ENCODE measurements around the gene TEK. TPM values are rescaled to one million over a fixed set of nuclear protein-coding genes. Genes with fewer than 3 reads are reported as not detected.

The TEK gene
- total RNA-seq, 1 experiment from 2014 or later: 0.07 TPM

- ChIA-PET CTCF (no interaction called here), POLR2A (ENCODE audit: unreplicated experiment) (no interaction called here)
- peaks cover 27% of the 10 kb centered on the region for H3K4me1 ChIP-seq (ENCODE audit: insufficient read depth, low read length)
- BruUV-seq (replicated peaks): no TSS peak
- no peaks in the 10 kb centered on the region for H3K36me3 ChIP-seq (ENCODE audit: low read depth, low read length)
- H3K4me2 ChIP-seq (ENCODE audit: low read length): peak overlapping the region; percentile 74
- no peaks in the 10 kb centered on the region for H3K27me3 ChIP-seq (ENCODE audit: low read length)
- peak overlapping the region; percentile 94 for H3K27ac ChIP-seq (ENCODE audit: low read length)
- H3K9ac ChIP-seq (ENCODE audit: low read length): no peak overlapping the region
- ATAC-seq (peak; percentile 97), DNase-seq (peak; percentile 89)
- peak overlapping the region; percentile 33; the same call in 1 of the 2 replicates for H2AFZ ChIP-seq (ENCODE audit: low read length)
- no peaks in the 10 kb centered on the region for H4K20me1 ChIP-seq (ENCODE audit: low read length)
- no peaks in the 10 kb centered on the region for H3K79me2 ChIP-seq (ENCODE audit: low read length)
- TF ChIP-seq CTCF (conservative IDR thresholded peaks at IDR 0.05; ENCODE audit: low read depth, low read length) (no peak), EZH2phosphoT487 (IDR thresholded peaks at IDR 0.05; ENCODE audit: borderline replicate concordance, low read length) (no peak), EZH2 (IDR thresholded peaks at IDR 0.05; ENCODE audit: low read length, unreplicated experiment) (no peak)
- H3K9me3 ChIP-seq (ENCODE audit: low read length): no peaks in the 10 kb centered on the region
- intact Hi-C loops (cut with micrococcal nuclease): no loop called here
- no peaks in the 10 kb centered on the region for H3K9me2 ChIP-seq (replicated peaks; ENCODE audit: low read length)
- no peaks in the 10 kb centered on the region for H3F3A ChIP-seq (ENCODE audit: low read length, unreplicated experiment)
- H3K4me3 ChIP-seq (ENCODE audit: low read length): no peak overlapping the region
Measured at GRCh38 chr9:27117489-27118135, 8.6 kb downstream of the TEK start.

- Histone ChIP-seq H3K79me2 (ENCODE audit: low read length) (no peaks in the 10 kb centered on the region), H3K4me2 (ENCODE audit: low read length) (peak overlapping the region; percentile 74), H3K9me2 (replicated peaks; ENCODE audit: low read length) (no peaks in the 10 kb centered on the region), H3F3A (ENCODE audit: low read length, unreplicated experiment) (no peaks in the 10 kb centered on the region), H3K4me1 (ENCODE audit: insufficient read depth, low read length) (peaks cover 38% of the 10 kb centered on the region), H3K9ac (ENCODE audit: low read length) (peak overlapping the region; percentile 50; the same call in 1 of the 2 replicates), H4K20me1 (ENCODE audit: low read length) (no peaks in the 10 kb centered on the region), H3K4me3 (ENCODE audit: low read length) (peak overlapping the region; percentile 41; the same call in 1 of the 2 replicates), H3K36me3 (ENCODE audit: low read depth, low read length) (no peaks in the 10 kb centered on the region), H3K27ac (ENCODE audit: low read length) (peak overlapping the region; percentile 94), H3K27me3 (ENCODE audit: low read length) (no peaks in the 10 kb centered on the region), H3K9me3 (ENCODE audit: low read length) (no peaks in the 10 kb centered on the region), H2AFZ (ENCODE audit: low read length) (peak overlapping the region; percentile 81)
- DNase-seq (peak; percentile 57), ATAC-seq (peak; percentile 44)
- BruUV-seq (replicated peaks): no TSS peak
- ChIA-PET POLR2A (ENCODE audit: unreplicated experiment) (no interaction called here), CTCF (no interaction called here)
- no peak for TF ChIP-seq CTCF (conservative IDR thresholded peaks at IDR 0.05; ENCODE audit: low read depth, low read length)
- no peak for TF ChIP-seq EZH2phosphoT487 (IDR thresholded peaks at IDR 0.05; ENCODE audit: borderline replicate concordance, low read length)
- TF ChIP-seq EZH2 (IDR thresholded peaks at IDR 0.05; ENCODE audit: low read length, unreplicated experiment): no peak
- intact Hi-C loops (cut with micrococcal nuclease): no loop called here
Measured at GRCh38 chr9:27118916-27119315, 9.9 kb downstream of the TEK start.

GRCh38 chr9:27124151-27124550 lies 15.1 kb downstream of the TEK start:
- H3F3A ChIP-seq (ENCODE audit: low read length, unreplicated experiment): peaks cover 4% of the 10 kb centered on the region
- H3K9me3 ChIP-seq (ENCODE audit: low read length): no peaks in the 10 kb centered on the region
- H3K79me2 ChIP-seq (ENCODE audit: low read length): no peaks in the 10 kb centered on the region
- H3K4me3 ChIP-seq (ENCODE audit: low read length): no peak overlapping the region
- no peak overlapping the region for H2AFZ ChIP-seq (ENCODE audit: low read length)
- peak; percentile 65 for DNase-seq
- peaks cover 46% of the 10 kb centered on the region for H3K4me1 ChIP-seq (ENCODE audit: insufficient read depth, low read length)
- H3K9ac ChIP-seq (ENCODE audit: low read length): peak overlapping the region; percentile 16; the same call in 1 of the 2 replicates
- no peaks in the 10 kb centered on the region for H3K9me2 ChIP-seq (replicated peaks; ENCODE audit: low read length)
- intact Hi-C loops (cut with micrococcal nuclease): loop anchor here (10.0 kb wide), 1 partner anchor 71 kb away; no protein-coding TSS in a partner anchor
- no peaks in the 10 kb centered on the region for H3K36me3 ChIP-seq (ENCODE audit: low read depth, low read length)
- H3K4me2 ChIP-seq (ENCODE audit: low read length): peak overlapping the region; percentile 48
- ATAC-seq: peak; percentile 45
- CTCF ChIA-PET: no interaction called here
- no peak for TF ChIP-seq EZH2 (IDR thresholded peaks at IDR 0.05; ENCODE audit: low read length, unreplicated experiment)
- no peak for TF ChIP-seq CTCF (conservative IDR thresholded peaks at IDR 0.05; ENCODE audit: low read depth, low read length)
- no peak for TF ChIP-seq EZH2phosphoT487 (IDR thresholded peaks at IDR 0.05; ENCODE audit: borderline replicate concordance, low read length)
- peak overlapping the region; percentile 82 for H3K27ac ChIP-seq (ENCODE audit: low read length)
- BruUV-seq (replicated peaks): no TSS peak
- H4K20me1 ChIP-seq (ENCODE audit: low read length): no peaks in the 10 kb centered on the region
- no peaks in the 10 kb centered on the region for H3K27me3 ChIP-seq (ENCODE audit: low read length)
- POLR2A ChIA-PET (ENCODE audit: unreplicated experiment): no interaction called here

All from PC-3 (cell line).